CD14-positive monocyte (primary cell): ENCODE data around the gene ANAPC4. TPM values are rescaled to one million over a fixed set of nuclear protein-coding genes. Genes with fewer than 3 reads are reported as not detected.

Experiments used
- DNase-seq, 3 donors: peaks; one replicate each; pipeline ENCODE4 v3.0.0-alpha.2; 2011 to 2022
- H2AFZ ChIP-seq: 2 replicates; pipeline ENCODE4 v1.6.0; 2012; ENCODE audit warnings: mild to moderate bottlenecking, low read depth, low read length, inconsistent platforms; ENCODE audit not compliant: insufficient read depth, poor library complexity, severe bottlenecking
- H3K27ac ChIP-seq, 2 donors: 1 replicate in 1 of 2; 2 replicates in 1 of 2; pipeline ENCODE4 v1.5.1; 2012 to 2013; ENCODE audit warnings: low read length in 2 of 2, control low read depth in 1 of 2, inconsistent platforms in 1 of 2, low read depth in 1 of 2, mild to moderate bottlenecking in 1 of 2
- H3K27me3 ChIP-seq, 2 donors: one replicate each; pipeline versions ENCODE4 v1.6.0 to v1.6.1; 2011 to 2013; ENCODE audit warnings: low read length in 2 of 2; ENCODE audit not compliant: control insufficient read depth in 2 of 2, insufficient read depth in 2 of 2
- H3K36me3 ChIP-seq, 2 donors: replicated peaks in 1 of 2; 1 replicate in 1 of 2; 2 replicates in 1 of 2; pipeline versions ENCODE4 v1.5.1 to v1.6.1; 2012 to 2013; ENCODE audit warnings: low read length in 2 of 2, control low read depth in 1 of 2, inconsistent platforms in 1 of 2, mild to moderate bottlenecking in 1 of 2; ENCODE audit not compliant: insufficient read depth in 2 of 2, control insufficient read depth in 1 of 2
- H3K4me1 ChIP-seq, 2 donors: 1 replicate in 1 of 2; 2 replicates in 1 of 2; pipeline versions ENCODE4 v1.5.1 to v1.6.1; 2012 to 2013; ENCODE audit warnings: low read length in 2 of 2, control low read depth in 1 of 2, inconsistent platforms in 1 of 2, mild to moderate bottlenecking in 1 of 2, moderate library complexity in 1 of 2; ENCODE audit not compliant: insufficient read depth in 2 of 2, control insufficient read depth in 1 of 2
- H3K4me2 ChIP-seq: replicated peaks from 2 replicates; pipeline ENCODE3; 2012; ENCODE audit warnings: low read length, moderate library complexity, mild to moderate bottlenecking; ENCODE audit not compliant: poor library complexity, severe bottlenecking; ENCODE audit errors: extremely low read depth
- H3K4me3 ChIP-seq, 3 experiments: fragments of 200-600 bp in 1 of 3; sonication (generic) in 1 of 3; replicated peaks in 1 of 3; 1 replicate in 2 of 3; 2 replicates in 1 of 3; pipeline ENCODE4 v1.5.1; 2011 to 2013; ENCODE audit warnings: low read length in 3 of 3, mild to moderate bottlenecking in 3 of 3, control low read depth in 2 of 3, low read depth in 2 of 3, inconsistent platforms in 1 of 3, moderate library complexity in 1 of 3
- H3K79me2 ChIP-seq: 2 replicates; pipeline ENCODE4 v1.6.0; 2012; ENCODE audit warnings: mild to moderate bottlenecking, control low read depth, inconsistent platforms, low read length, moderate library complexity; ENCODE audit not compliant: insufficient read depth
- H3K9ac ChIP-seq: 2 replicates; pipeline ENCODE4 v1.6.0; 2017; ENCODE audit warnings: low read length, mild to moderate bottlenecking; ENCODE audit not compliant: insufficient read depth, poor library complexity, severe bottlenecking
- H3K9me3 ChIP-seq, 2 donors: replicated peaks in 1 of 2; 1 replicate in 1 of 2; 2 replicates in 1 of 2; pipeline versions ENCODE4 v1.5.1 to v1.6.1; 2012 to 2013; ENCODE audit warnings: low read length in 2 of 2, control low read depth in 1 of 2; ENCODE audit not compliant: control insufficient read depth in 1 of 2, insufficient read depth in 1 of 2
- H4K20me1 ChIP-seq: 2 replicates; pipeline ENCODE4 v1.6.0; 2012; ENCODE audit warnings: mild to moderate bottlenecking, low read length, control low read depth, moderate library complexity; ENCODE audit not compliant: insufficient read depth
- H3K27ac Mint-ChIP-seq, 7 donors: one replicate each; pipeline ENCODE4 v1.8.0; 2020; ENCODE audit warnings: mild to moderate bottlenecking in 7 of 7, mixed read lengths in 7 of 7, moderate library complexity in 6 of 7, inconsistent platforms in 2 of 7
- H3K27me3 Mint-ChIP-seq, 3 donors: one replicate each; pipeline ENCODE4 v1.8.0; 2021 to 2022; ENCODE audit warnings: low read depth in 3 of 3, mild to moderate bottlenecking in 3 of 3, mixed read lengths in 3 of 3, moderate library complexity in 3 of 3, inconsistent platforms in 1 of 3
- H3K36me3 Mint-ChIP-seq, 2 donors: one replicate each; pipeline ENCODE4 v1.8.0; 2020; ENCODE audit warnings: mixed read lengths in 2 of 2, inconsistent platforms in 1 of 2, mild to moderate bottlenecking in 1 of 2
- H3K4me1 Mint-ChIP-seq: one replicate; pipeline ENCODE4 v1.8.0; 2020; ENCODE audit warnings: mild to moderate bottlenecking, mixed read lengths
- H3K4me3 Mint-ChIP-seq, 2 donors: one replicate each; pipeline ENCODE4 v1.8.0; 2020; ENCODE audit warnings: mild to moderate bottlenecking in 2 of 2, mixed read lengths in 2 of 2, moderate library complexity in 1 of 2
- H3K9me3 Mint-ChIP-seq, 7 donors: one replicate each; pipeline ENCODE4 v1.8.0; 2020 to 2022; ENCODE audit warnings: mixed read lengths in 7 of 7, mild to moderate bottlenecking in 6 of 7, moderate library complexity in 6 of 7, inconsistent platforms in 2 of 7
- WGBS: methylation state at CpG from one replicate; pipeline ENCODE4 v1.1.5; 2013; ENCODE audit warnings: missing lambda C conversion rate; ENCODE audit not compliant: insufficient coverage; 5-methylcytosine and 5-hydroxymethylcytosine counted together
- intact Hi-C, 2 donors: fragments of 100-400 bp; cut with micrococcal nuclease; formaldehyde crosslinking; loops; one replicate each; pipeline versions ENCODE4 v1.15.0 to v1.15.1; 2023
- polyA plus RNA-seq, 3 donors: library from polyadenylated mRNA; depleted of rRNA in 1 of 3; unstranded in 2 of 3; stranded (reverse) in 1 of 3; fragments of 300-500 nt in 2 of 3; fragments of >200 nt in 1 of 3; fragmentation: Illumina TruSeq in 2 of 3; gene quantifications; 1 replicate in 2 of 3; 2 replicates in 1 of 3; pipeline ENCODE4 v1.2.3, GENCODE V29; 2012 to 2021
- TF ChIP-seq, protein P1 (sequence below): fragments of 200-600 bp; IDR thresholded peaks from one replicate; pipeline ENCODE4 v1.8.0; 2022; ENCODE audit warnings: antibody characterized with exemption, mild to moderate bottlenecking

The ANAPC4 gene
- polyA plus RNA-seq, 3 donors: 12.7 to 22.9 (median 15.1) TPM

DNA sequence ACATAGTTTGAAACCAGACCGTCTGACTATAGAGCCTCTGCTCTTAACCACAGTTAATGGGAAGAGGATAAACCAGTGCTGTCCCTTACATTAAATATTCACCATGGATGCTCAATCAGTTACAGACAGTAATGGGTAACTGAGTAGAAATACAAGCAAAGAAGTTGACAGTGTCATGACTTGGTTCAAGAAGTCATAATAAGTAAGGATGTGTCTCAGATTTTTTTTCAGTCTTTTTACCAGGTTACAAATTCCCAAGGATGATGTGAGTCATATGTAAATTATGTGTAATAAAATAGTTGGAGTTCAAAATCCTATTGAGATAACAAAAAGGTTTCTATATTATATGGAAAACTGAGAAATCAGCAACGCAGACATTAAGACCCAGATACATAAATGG is 33.4 kb upstream of the ANAPC4 start:
- peaks cover 2% of the 10 kb centered on the region for H3K4me1 Mint-ChIP-seq
- Histone ChIP-seq H3K27ac (no peak overlapping the region), H3K36me3 (peaks cover 4 to 20% of the 10 kb centered on the region in 2 donors), H3K4me2 (no peak overlapping the region), H3K79me2 (no peaks in the 10 kb centered on the region), H3K27me3 (no peaks in the 10 kb centered on the region), H3K9ac (no peak overlapping the region), H3K9me3 (no peaks in the 10 kb centered on the region), H3K4me1 (no peaks in the 10 kb centered on the region), H3K4me3 (no peak overlapping the region), H2AFZ (no peak overlapping the region), H4K20me1 (no peaks in the 10 kb centered on the region)
- H3K27ac Mint-ChIP-seq: no peak overlapping the region
- H3K36me3 Mint-ChIP-seq: peaks cover 16 to 21% of the 10 kb centered on the region in 2 donors
- TF ChIP-seq, protein P1, sequence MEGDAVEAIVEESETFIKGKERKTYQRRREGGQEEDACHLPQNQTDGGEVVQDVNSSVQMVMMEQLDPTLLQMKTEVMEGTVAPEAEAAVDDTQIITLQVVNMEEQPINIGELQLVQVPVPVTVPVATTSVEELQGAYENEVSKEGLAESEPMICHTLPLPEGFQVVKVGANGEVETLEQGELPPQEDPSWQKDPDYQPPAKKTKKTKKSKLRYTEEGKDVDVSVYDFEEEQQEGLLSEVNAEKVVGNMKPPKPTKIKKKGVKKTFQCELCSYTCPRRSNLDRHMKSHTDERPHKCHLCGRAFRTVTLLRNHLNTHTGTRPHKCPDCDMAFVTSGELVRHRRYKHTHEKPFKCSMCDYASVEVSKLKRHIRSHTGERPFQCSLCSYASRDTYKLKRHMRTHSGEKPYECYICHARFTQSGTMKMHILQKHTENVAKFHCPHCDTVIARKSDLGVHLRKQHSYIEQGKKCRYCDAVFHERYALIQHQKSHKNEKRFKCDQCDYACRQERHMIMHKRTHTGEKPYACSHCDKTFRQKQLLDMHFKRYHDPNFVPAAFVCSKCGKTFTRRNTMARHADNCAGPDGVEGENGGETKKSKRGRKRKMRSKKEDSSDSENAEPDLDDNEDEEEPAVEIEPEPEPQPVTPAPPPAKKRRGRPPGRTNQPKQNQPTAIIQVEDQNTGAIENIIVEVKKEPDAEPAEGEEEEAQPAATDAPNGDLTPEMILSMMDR: no peak
- H3K4me3 Mint-ChIP-seq: no peak overlapping the region
- no peaks in the 10 kb centered on the region for H3K27me3 Mint-ChIP-seq
- no peak for DNase-seq
- intact Hi-C loops: no loop called here
- no CpG with 5 or more reads among the region's 2 CpGs for WGBS
- peaks cover 0 to 1% (median 0%) of the 10 kb centered on the region in 7 donors for H3K9me3 Mint-ChIP-seq

DNA sequence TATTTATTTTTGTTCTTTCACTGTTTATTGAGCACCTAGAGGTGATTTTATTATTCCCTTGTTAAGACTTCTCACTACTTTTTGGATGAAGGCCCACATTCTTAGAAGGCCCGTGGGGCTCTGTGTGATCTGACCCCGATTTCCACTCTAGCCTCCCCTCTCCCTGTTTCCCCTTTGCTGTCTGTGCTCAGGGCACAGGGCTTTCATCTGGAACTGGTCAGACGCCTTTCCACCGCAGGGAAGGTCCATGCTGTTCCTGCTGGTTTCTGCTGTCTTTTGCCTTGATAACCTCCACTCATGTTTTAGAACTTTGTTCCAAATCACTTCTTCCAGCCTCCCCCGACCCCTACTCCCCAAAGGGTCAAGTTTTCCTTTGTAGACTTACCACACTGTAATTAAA is 31.3 kb upstream of the ANAPC4 start:
- TF ChIP-seq, protein P1: no peak
- Histone ChIP-seq H3K4me1 (no peaks in the 10 kb centered on the region), H2AFZ (no peak overlapping the region), H3K36me3 (peaks cover 2 to 18% of the 10 kb centered on the region in 2 donors), H3K9ac (no peak overlapping the region), H3K4me2 (no peak overlapping the region), H3K79me2 (no peaks in the 10 kb centered on the region), H4K20me1 (no peaks in the 10 kb centered on the region), H3K27ac (no peak overlapping the region), H3K4me3 (no peak overlapping the region), H3K9me3 (no peaks in the 10 kb centered on the region), H3K27me3 (no peaks in the 10 kb centered on the region)
- DNase-seq: no peak
- intact Hi-C loops: no loop called here
- no peaks in the 10 kb centered on the region for H3K27me3 Mint-ChIP-seq
- no peak overlapping the region for H3K4me3 Mint-ChIP-seq
- H3K9me3 Mint-ChIP-seq: peaks cover 0 to 1% (median 0%) of the 10 kb centered on the region in 7 donors
- WGBS: 100% methylated on average over 4 of the region's 5 CpGs
- no peak overlapping the region for H3K27ac Mint-ChIP-seq
- peaks cover 11 to 19% of the 10 kb centered on the region in 2 donors for H3K36me3 Mint-ChIP-seq
- H3K4me1 Mint-ChIP-seq: peaks cover 2% of the 10 kb centered on the region
